ENCODE measurements around the gene BTBD2.

BTBD2 gene

GRCh38 chr19:2015608-2015950 is at the start of gene BTBD2:
BTBD2 (minus strand) TSS chr19:2015714; CDS start chr19:2015703, 11 bp downstream.
- DNase-seq (ENCODE audit: low spot score) (peak; percentile 48), FAIRE-seq (no peak)

- DNase-seq (ENCODE audit: low spot score) (no peak), FAIRE-seq (no peak)
Observed at GRCh38 chr19:2064788-2065524, 49.4 kb upstream of the BTBD2 start.

- DNase-seq (ENCODE audit: low spot score): no peak
- no peak for FAIRE-seq
Observed at GRCh38 chr19:2064395-2064787, 48.9 kb upstream of the BTBD2 start.

GRCh38 chr19:2063824-2064223 is 48.3 kb upstream of the BTBD2 start:
- FAIRE-seq (no peak), DNase-seq (ENCODE audit: low spot score) (no peak)

- FAIRE-seq (no peak), DNase-seq (ENCODE audit: low spot score) (no peak)
Observed at GRCh38 chr19:2062770-2063169, 47.3 kb upstream of the BTBD2 start.

- DNase-seq (ENCODE audit: low spot score) (no peak), FAIRE-seq (no peak)
Observed at GRCh38 chr19:2062389-2062729, 46.8 kb upstream of the BTBD2 start.

DNA sequence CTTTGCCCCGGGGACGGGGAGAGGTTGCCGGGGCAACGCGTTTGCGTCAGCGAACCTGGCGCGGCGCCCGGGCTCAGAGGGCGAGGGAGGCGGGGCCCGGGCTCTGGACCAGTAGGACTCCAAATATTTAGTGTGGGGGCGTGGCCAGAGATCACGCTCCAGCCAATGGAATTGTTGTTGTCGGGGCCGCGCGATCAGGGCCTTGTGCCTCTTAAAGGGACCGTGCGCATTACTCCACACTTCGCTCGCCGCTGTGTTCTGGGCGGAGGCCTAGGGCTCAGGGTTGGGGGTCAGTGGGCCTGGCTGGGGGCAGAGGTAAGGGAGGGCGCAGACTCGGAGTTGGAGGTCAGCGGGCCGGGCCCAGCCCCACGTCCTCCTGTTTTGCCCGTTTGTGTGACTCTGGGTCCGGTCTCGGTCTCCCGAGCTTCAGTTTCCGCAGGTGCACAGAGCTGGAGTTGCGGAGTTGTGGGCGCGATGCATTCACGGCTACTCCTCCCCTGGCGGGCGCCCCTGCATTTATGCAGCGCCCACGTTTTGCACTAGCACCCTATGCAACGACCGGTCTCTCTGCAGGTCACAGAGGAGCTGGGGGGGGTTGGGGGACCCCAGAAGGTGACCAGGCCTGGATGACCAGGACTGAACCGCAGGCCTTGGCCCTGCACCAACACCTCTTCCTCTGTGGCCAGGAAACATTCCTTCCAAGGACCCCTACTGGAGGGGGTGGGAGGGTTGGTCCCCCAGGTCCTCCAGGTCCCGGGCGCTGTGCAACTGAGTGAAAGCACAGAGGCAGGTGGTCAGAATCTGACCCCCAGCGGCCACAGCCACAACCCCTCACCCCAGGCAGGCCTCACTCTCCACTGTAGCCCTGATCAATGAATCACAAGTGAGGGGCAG is 46.2 kb upstream of the BTBD2 start:
- peak; percentile 96 for DNase-seq (ENCODE audit: low spot score)
- FAIRE-seq: peak; percentile 9

- DNase-seq (ENCODE audit: low spot score): peak; percentile 33
- FAIRE-seq: no peak
Observed at GRCh38 chr19:2060884-2061494, 45.5 kb upstream of the BTBD2 start.

DNA sequence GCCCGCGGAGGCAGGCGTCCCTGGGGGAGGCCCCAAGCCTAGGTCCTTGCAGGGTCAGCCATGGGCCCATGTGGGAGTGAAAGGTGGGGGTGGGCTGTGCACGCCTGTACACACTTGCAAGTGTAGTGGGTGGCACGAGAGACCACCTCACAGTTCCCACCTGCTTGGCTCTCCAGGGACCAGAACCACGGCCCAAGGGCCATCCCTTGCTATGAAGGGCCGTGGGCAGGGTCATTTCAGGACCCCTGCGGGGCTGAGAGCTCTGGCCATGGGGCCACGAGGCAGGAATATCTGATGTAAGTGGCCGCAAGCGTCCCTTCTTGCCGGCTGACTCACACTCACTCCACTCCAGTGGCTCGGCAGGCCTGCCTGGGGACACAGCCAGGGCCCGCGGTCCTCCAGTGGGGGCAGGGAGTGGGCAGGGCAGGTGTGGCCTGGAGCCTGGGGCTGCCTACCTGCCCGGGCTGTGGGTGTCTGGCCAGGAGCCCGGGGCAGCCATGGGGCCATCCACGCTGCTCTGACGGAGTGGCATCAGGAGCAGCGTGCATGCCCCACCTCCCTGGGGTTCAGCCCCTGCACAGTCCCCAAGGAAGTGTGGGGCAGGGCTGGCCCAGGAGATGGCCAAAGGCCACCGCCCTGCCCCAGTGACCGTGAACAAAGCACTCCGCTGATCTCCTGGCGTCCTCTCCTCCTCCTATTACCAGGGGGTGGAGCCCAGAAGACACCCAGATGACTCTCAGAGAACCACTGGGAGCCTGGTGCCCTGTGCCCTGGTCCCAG is 44.1 kb upstream of the BTBD2 start:
- DNase-seq (ENCODE audit: low spot score): no peak
- FAIRE-seq: no peak

GRCh38 chr19:2058570-2059421 is 43.3 kb upstream of the BTBD2 start:
- FAIRE-seq: no peak
- no peak for DNase-seq (ENCODE audit: low spot score)

- DNase-seq (ENCODE audit: low spot score) (no peak), FAIRE-seq (no peak)
Observed at GRCh38 chr19:2057484-2058469, 42.3 kb upstream of the BTBD2 start.

- FAIRE-seq (no peak), DNase-seq (ENCODE audit: low spot score) (no peak)
Observed at GRCh38 chr19:2056837-2057192, 41.3 kb upstream of the BTBD2 start.

- DNase-seq (ENCODE audit: low spot score): peak; percentile 40
Observed at GRCh38 chr19:2055931-2056836, 40.7 kb upstream of the BTBD2 start.

GRCh38 chr19:2054763-2055162 is 39.2 kb upstream of the BTBD2 start:
- DNase-seq (ENCODE audit: low spot score) (no peak), FAIRE-seq (no peak)

More at GRCh38 chr19:2055931-2056836, 40.7 kb upstream of the BTBD2 start:
- FAIRE-seq: no peak

DNA sequence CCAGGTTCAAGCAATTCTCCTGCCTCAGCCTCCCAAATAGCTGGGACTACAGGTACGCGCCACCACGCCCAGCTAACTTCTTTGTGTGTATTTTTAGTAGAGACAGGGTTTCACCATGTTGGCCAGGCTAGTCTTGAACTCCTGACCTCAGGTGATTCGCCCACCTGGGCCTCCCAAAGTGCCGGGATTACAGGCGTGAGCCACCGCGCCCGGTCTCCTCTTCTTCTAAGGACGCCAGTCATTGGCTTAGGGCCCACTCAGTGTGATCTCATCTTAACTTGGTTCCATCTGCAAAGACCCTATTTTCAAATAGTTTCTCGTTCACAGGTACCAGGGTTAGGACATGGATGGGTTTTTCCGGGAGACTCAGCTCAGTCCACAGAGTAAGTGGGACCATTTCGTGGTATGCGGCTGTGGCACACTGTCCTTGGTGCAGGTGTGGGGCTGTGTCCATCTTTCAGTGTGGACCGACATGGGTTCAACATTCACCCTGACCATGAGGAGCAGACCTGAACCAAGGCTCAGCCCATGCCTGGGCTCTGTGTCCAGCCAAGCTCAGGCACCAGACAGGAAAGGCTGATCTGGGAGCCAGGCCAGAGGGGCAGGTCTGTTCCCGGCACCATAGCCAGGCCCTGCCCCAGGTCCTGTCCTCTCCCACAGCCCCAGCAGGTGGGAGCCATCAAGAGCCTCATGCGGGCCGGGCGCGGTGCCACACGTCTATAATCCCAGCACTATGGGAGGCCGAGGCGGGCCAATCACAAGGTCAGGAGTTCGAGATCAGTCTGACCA is 38.3 kb upstream of the BTBD2 start:
- DNase-seq (ENCODE audit: low spot score) (no peak), FAIRE-seq (no peak)

DNA sequence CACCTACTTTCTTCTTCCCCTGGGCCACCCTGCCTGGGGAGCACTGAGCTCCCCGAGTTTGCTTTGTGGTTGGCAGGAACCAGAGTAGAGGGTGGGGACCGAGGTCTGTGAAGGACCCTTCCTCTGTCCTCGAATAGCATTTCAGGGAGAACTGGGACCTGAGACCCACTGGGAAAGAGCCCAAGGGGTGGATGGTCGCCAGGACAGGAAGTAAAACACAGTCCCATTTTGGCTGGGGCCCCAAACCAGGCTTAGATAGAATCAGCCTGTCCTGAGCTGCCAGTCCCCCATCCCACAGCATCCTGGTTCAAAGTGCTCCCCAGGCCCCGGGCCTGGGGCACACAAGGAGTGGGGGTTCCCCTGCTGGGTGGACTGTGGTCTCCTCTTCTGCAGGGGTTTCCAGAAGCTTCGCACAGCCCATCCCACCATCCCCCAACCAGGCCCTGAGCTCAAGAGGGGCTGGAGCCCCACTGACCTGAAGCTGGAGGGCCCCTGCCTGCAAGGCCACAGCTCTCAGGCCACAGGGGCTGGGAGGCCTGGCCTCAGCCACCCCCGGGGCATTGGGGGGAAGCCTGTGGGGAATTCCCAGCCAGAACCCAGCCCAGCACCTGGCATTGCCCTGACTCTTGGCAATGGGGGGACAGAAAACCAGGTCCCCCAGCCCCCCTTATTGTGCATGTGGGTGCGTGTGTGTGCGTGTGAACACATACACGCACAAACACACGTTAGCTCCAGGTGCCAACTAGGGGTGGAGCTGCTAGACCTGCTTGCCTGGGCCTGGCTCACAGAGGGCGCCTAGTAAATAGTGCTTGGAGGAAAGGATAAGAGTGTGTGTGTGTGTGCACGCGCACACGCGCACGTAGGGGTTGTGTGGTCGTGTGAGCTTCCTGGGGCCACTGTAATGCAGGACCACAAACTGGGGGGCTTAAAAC is 36.5 kb upstream of the BTBD2 start:
- FAIRE-seq (no peak), DNase-seq (ENCODE audit: low spot score) (no peak)
